HCT116 (cell line): ENCODE measurements around the gene PLAU.

Experiments
- CBX3 ChIP-seq: IDR thresholded peaks from 2 replicates; pipeline ENCODE4 v1.6.1; 2012; ENCODE audit warnings: low read depth
- EGR1 ChIP-seq: IDR thresholded peaks from 2 replicates; pipeline ENCODE4 v1.6.1; 2012; ENCODE audit warnings: low read depth
- ELF1 ChIP-seq: IDR thresholded peaks from 2 replicates; pipeline ENCODE4 v1.6.1; 2012; ENCODE audit warnings: low read depth, borderline replicate concordance
- EZH2 ChIP-seq: fragments of 200-600 bp; sonication (generic); IDR thresholded peaks from 2 replicates; pipeline ENCODE4 v1.6.1; 2017; ENCODE audit warnings: antibody characterized with exemption, mixed run types
- EZH2phosphoT487 ChIP-seq: fragments of 200-600 bp; IDR thresholded peaks from 2 replicates; pipeline ENCODE4 v1.6.1; 2018; ENCODE audit warnings: antibody characterized with exemption, borderline replicate concordance
- MAX ChIP-seq: IDR thresholded peaks from 2 replicates; pipeline ENCODE4 v1.6.1; 2012
- POLR2A ChIP-seq: IDR thresholded peaks from 2 replicates; pipeline ENCODE4 v1.7.0; 2011; ENCODE audit warnings: borderline replicate concordance; ENCODE audit not compliant: insufficient read depth, insufficient read length; ENCODE audit errors: extremely low read depth
- POLR2AphosphoS5 ChIP-seq: IDR thresholded peaks from 2 replicates; pipeline ENCODE4 v1.6.1; 2011; ENCODE audit warnings: mild to moderate bottlenecking, low read depth, low read length, moderate library complexity
- TCF7L2 ChIP-seq: IDR thresholded peaks from 2 replicates; pipeline ENCODE4 v1.7.0; 2011; ENCODE audit warnings: borderline replicate concordance, inconsistent platforms; ENCODE audit not compliant: insufficient read depth, insufficient read length; ENCODE audit errors: extremely low read depth
- ZFX ChIP-seq: fragments of 450-650 bp; IDR thresholded peaks from 2 replicates; pipeline ENCODE4 v1.6.1; 2017
- TF ChIP-seq, protein P1 (sequence below), 3 experiments: fragments of 200-600 bp in 1 of 3; sonication (generic) in 1 of 3; IDR thresholded peaks in 2 of 3; conservative IDR thresholded peaks in 1 of 3; 2 replicates each; pipeline ENCODE4 v1.5.1; 2012 to 2017; ENCODE audit warnings: low read depth in 2 of 3, low read length in 2 of 3, antibody characterized with exemption in 1 of 3, borderline replicate concordance in 1 of 3, control low read depth in 1 of 3, mild to moderate bottlenecking in 1 of 3, mixed read lengths in 1 of 3, mixed run types in 1 of 3, moderate library complexity in 1 of 3; ENCODE audit not compliant: insufficient read depth in 1 of 3
- TF ChIP-seq, protein P2 (sequence below): IDR thresholded peaks from 2 replicates; pipeline ENCODE4 v1.6.1; 2011; ENCODE audit warnings: mild to moderate bottlenecking, low read length, moderate library complexity; ENCODE audit not compliant: insufficient replicate concordance; ENCODE audit errors: extremely low read depth

GRCh38 chr10:73877533-73878160 is 33.3 kb upstream of the PLAU start:
- no peak for TF ChIP-seq TCF7L2
- TF ChIP-seq, protein P1, sequence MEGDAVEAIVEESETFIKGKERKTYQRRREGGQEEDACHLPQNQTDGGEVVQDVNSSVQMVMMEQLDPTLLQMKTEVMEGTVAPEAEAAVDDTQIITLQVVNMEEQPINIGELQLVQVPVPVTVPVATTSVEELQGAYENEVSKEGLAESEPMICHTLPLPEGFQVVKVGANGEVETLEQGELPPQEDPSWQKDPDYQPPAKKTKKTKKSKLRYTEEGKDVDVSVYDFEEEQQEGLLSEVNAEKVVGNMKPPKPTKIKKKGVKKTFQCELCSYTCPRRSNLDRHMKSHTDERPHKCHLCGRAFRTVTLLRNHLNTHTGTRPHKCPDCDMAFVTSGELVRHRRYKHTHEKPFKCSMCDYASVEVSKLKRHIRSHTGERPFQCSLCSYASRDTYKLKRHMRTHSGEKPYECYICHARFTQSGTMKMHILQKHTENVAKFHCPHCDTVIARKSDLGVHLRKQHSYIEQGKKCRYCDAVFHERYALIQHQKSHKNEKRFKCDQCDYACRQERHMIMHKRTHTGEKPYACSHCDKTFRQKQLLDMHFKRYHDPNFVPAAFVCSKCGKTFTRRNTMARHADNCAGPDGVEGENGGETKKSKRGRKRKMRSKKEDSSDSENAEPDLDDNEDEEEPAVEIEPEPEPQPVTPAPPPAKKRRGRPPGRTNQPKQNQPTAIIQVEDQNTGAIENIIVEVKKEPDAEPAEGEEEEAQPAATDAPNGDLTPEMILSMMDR (IDR thresholded peaks at IDR 0.05 in 2 of 3, conservative IDR thresholded peaks at IDR 0.05 in 1 of 3; ENCODE audit: borderline replicate concordance in 1 of 3, insufficient read depth in 1 of 3, low read depth in 2 of 3, low read length in 2 of 3), result no peak
- TF ChIP-seq EZH2, result no peak
- no peak for TF ChIP-seq POLR2AphosphoS5
- no peak for TF ChIP-seq ZFX
- TF ChIP-seq EGR1, result no peak
- no peak for TF ChIP-seq ELF1
- no peak for TF ChIP-seq EZH2phosphoT487
- TF ChIP-seq MAX, result no peak
- TF ChIP-seq, protein P2, sequence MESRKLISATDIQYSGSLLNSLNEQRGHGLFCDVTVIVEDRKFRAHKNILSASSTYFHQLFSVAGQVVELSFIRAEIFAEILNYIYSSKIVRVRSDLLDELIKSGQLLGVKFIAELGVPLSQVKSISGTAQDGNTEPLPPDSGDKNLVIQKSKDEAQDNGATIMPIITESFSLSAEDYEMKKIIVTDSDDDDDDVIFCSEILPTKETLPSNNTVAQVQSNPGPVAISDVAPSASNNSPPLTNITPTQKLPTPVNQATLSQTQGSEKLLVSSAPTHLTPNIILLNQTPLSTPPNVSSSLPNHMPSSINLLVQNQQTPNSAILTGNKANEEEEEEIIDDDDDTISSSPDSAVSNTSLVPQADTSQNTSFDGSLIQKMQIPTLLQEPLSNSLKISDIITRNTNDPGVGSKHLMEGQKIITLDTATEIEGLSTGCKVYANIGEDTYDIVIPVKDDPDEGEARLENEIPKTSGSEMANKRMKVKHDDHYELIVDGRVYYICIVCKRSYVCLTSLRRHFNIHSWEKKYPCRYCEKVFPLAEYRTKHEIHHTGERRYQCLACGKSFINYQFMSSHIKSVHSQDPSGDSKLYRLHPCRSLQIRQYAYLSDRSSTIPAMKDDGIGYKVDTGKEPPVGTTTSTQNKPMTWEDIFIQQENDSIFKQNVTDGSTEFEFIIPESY, result no peak
- no peak for TF ChIP-seq CBX3
- TF ChIP-seq POLR2A, result no peak
